Esophagus squamous epithelium (tissue), 5 donors: ENCODE measurements around the gene CNOT1. TPM values are rescaled to one million over a fixed set of nuclear protein-coding genes. Genes with fewer than 3 reads are reported as not detected.
"Not testable (repeated sequence)": the region's sequence is repeated elsewhere in the genome, so short reads cannot be mapped to it uniquely, and the experiment has no call there.

ENCODE experiments used
- DNase-seq: peaks from one replicate; lab custom pipeline; 2025; lab: John Stamatoyannopoulos, UW
- H3K27ac ChIP-seq, 4 donors: fragments of 200-600 bp; sonication (generic); one replicate each; pipeline ENCODE4 v1.5.1; 2016 to 2019; ENCODE audit warnings: mild to moderate bottlenecking in 1 of 4
- H3K27me3 ChIP-seq, 4 donors: fragments of 200-600 bp; sonication (generic); 1 replicate in 3 of 4; 2 replicates in 1 of 4; pipeline versions ENCODE4 v1.5.1 to v1.6.0; 2017 to 2021; ENCODE audit warnings: antibody characterized with exemption in 1 of 4
- H3K36me3 ChIP-seq, 3 donors: fragments of 200-600 bp; sonication (generic); one replicate each; pipeline ENCODE4 v1.5.1; 2016 to 2019
- H3K4me1 ChIP-seq, 3 donors: fragments of 200-600 bp; sonication (generic); one replicate each; pipeline ENCODE4 v1.5.1; 2017 to 2019
- H3K4me3 ChIP-seq, 4 donors: fragments of 200-600 bp; sonication (generic); 1 replicate in 3 of 4; 2 replicates in 1 of 4; pipeline ENCODE4 v1.5.1; 2016 to 2019; ENCODE audit warnings: mild to moderate bottlenecking in 2 of 4, moderate library complexity in 1 of 4
- H3K9me3 ChIP-seq, 3 donors: fragments of 200-600 bp; sonication (generic); one replicate each; pipeline ENCODE4 v1.5.1; 2016 to 2019
- CTCF ChIP-seq, 6 experiments: fragments of 450-650 bp in 4 of 6; fragments of 200-600 bp in 2 of 6; sonication (generic) in 2 of 6; IDR thresholded peaks; one replicate each; pipeline ENCODE4 v1.5.1; 2016 to 2019; ENCODE audit warnings: antibody characterized with exemption in 6 of 6, mild to moderate bottlenecking in 4 of 6, moderate library complexity in 4 of 6
- POLR2A ChIP-seq, 4 donors: fragments of 450-650 bp; IDR thresholded peaks; one replicate each; pipeline ENCODE4 v1.6.1; 2017; ENCODE audit warnings: antibody characterized with exemption in 4 of 4, mild to moderate bottlenecking in 4 of 4, moderate library complexity in 3 of 4
- WGBS, 2 donors: methylation state at CpG; one replicate each; pipeline ENCODE4 v1.1.5; 2018; 5-methylcytosine and 5-hydroxymethylcytosine counted together
- intact Hi-C: fragments of 100-400 bp; cut with DNase I; formaldehyde crosslinking; loops from one replicate; pipeline ENCODE4 v1.15.0; 2022
- total RNA-seq, 4 donors: library from RNA; depleted of rRNA; stranded (reverse); fragments of >200 nt; gene quantifications; one replicate each; pipeline ENCODE4 v1.1.0, GENCODE V29; 2016
- donor health status: DM: yes; HTN: yes; CAD: no.

CNOT1 gene
- total RNA-seq, 4 donors from 2014 or later: 124 to 229 (median 153) TPM

GRCh38 chr16:58492735-58493134 is 136.9 kb downstream of the CNOT1 start:
- H3K36me3 ChIP-seq: peaks cover 0 to 4% (median 0%) of the 10 kb centered on the region in 3 donors
- intact Hi-C loops: no loop called here
- H3K4me3 ChIP-seq: no peak overlapping the region
- WGBS, 2 donors: 55 to 62% methylated on average over 5 of the region's 5 CpGs
- no peaks in the 10 kb centered on the region for H3K27me3 ChIP-seq
- no peak for TF ChIP-seq POLR2A (IDR thresholded peaks at IDR 0.05)
- no peak for TF ChIP-seq CTCF (IDR thresholded peaks at IDR 0.05)
- H3K9me3 ChIP-seq: no peaks in the 10 kb centered on the region
- peaks cover 0 to 3% (median 3%) of the 10 kb centered on the region in 3 donors for H3K4me1 ChIP-seq
- no peak overlapping the region for H3K27ac ChIP-seq
- DNase-seq: no peak

DNA sequence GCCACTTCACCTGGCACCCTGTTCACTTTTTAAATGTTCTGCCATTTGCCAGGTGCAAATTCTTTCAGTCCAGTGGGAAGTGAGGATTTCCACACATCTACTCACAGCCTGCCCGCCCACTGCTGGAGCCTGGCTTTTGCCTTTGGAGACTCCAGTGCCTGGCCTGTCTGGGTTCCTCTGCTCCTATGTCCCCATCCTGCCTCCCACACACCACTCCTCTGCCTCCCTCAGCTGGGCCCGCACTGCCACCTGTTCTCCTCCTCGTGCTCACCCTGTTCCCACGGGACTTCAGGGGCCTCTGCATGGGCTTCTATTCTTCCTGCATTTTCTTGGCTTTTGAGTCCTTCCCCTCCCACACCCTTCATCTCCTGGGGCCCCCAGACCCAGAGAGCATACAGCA is 137.6 kb downstream of the CNOT1 start:
- 79 to 80% methylated on average over 4 of the region's 4 CpGs for WGBS, 2 donors
- H3K9me3 ChIP-seq: no peaks in the 10 kb centered on the region
- H3K27me3 ChIP-seq: peaks cover 0 to 6% (median 0%) of the 10 kb centered on the region in 4 donors
- intact Hi-C loops: no loop called here
- H3K27ac ChIP-seq: no peak overlapping the region
- DNase-seq: no peak
- peaks cover 0 to 4% (median 0%) of the 10 kb centered on the region in 3 donors for H3K36me3 ChIP-seq
- H3K4me1 ChIP-seq: peaks cover 0 to 9% (median 6%) of the 10 kb centered on the region in 3 donors
- TF ChIP-seq POLR2A (IDR thresholded peaks at IDR 0.05): no peak
- TF ChIP-seq CTCF (IDR thresholded peaks at IDR 0.05): no peak
- H3K4me3 ChIP-seq: no peak overlapping the region

GRCh38 chr16:58490539-58490938 is 139.1 kb downstream of the CNOT1 start:
- H3K36me3 ChIP-seq, H3K4me1 ChIP-seq, H3K9me3 ChIP-seq, H3K27me3 ChIP-seq, intact Hi-C loops, DNase-seq, H3K27ac ChIP-seq, H3K4me3 ChIP-seq: not testable (repeated sequence)
- WGBS, 2 donors: 79 to 89% methylated on average over 2 to 3 of the region's 8 CpGs

DNA sequence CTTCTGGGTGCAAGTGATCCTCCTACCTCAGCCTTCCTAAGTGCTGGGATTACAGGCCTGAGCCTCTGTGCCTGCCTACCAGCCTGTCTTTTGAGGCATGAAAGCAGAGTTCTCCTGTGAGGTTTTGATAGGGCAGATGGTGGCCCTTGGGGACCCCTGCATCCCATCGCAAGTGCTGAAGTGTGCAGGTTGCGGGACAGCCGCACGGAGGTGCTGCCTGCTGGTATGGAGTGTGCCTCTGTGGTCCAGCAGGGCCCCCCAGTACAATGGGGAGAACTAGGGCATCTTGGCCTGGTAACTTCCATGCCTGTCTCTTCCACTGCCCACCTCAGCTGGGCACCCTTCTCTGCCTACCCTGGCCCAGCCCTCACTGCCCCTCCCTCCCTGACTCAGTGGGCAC is 139.6 kb downstream of the CNOT1 start:
- intact Hi-C loops: no loop called here
- Histone ChIP-seq H3K9me3 (no peaks in the 10 kb centered on the region), H3K27ac (no peak overlapping the region), H3K36me3 (peaks cover 0 to 4% (median 0%) of the 10 kb centered on the region in 3 donors), H3K4me3 (no peak overlapping the region), H3K4me1 (peaks cover 0 to 9% (median 6%) of the 10 kb centered on the region in 3 donors), H3K27me3 (peaks cover 0 to 6% (median 0%) of the 10 kb centered on the region in 4 donors)
- TF ChIP-seq CTCF (IDR thresholded peaks at IDR 0.05) (no peak), POLR2A (IDR thresholded peaks at IDR 0.05) (no peak)
- no peak for DNase-seq
- WGBS, 2 donors: 96 to 100% methylated on average over 1 to 4 of the region's 4 CpGs

DNA sequence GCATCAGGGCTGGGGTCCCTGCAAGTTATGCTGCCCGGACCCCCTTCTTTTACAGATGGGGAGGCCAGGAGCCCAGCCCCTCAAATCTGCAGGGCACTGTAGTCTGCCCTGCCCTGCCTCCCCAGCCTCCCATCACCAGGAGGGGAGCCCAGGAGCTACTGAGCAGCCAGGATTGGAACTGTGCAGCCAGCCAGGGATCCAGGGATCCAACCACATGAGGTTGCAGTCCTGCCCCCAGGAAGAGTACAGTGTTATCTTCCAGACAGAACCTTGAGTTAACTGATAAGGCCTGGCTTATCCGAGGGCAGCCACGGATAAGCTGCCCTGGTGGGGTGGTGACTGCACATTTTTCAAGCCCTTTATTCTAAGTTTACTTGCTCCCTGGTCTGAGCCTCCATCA is 141.1 kb downstream of the CNOT1 start:
- TF ChIP-seq CTCF (IDR thresholded peaks at IDR 0.05): no peak
- no peak for TF ChIP-seq POLR2A (IDR thresholded peaks at IDR 0.05)
- peaks cover 0 to 9% (median 6%) of the 10 kb centered on the region in 3 donors for H3K4me1 ChIP-seq
- no peak overlapping the region for H3K4me3 ChIP-seq
- H3K27me3 ChIP-seq: peaks cover 0 to 6% (median 0%) of the 10 kb centered on the region in 4 donors
- WGBS, 2 donors: 0 to 14% methylated on average over 1 of the region's 3 CpGs
- H3K9me3 ChIP-seq: no peaks in the 10 kb centered on the region
- peaks cover 0 to 4% (median 0%) of the 10 kb centered on the region in 3 donors for H3K36me3 ChIP-seq
- no peak for DNase-seq
- H3K27ac ChIP-seq: no peak overlapping the region
- intact Hi-C loops: loop anchor here (2.0 kb wide), 1 partner anchor 154 kb away; no protein-coding TSS in a partner anchor
